ENCODE data around the gene SH3RF3.
"Not testable (repeated sequence)": the region's sequence is repeated elsewhere in the genome, so short reads cannot be mapped to it uniquely, and the experiment has no call there.

SH3RF3 gene

DNA sequence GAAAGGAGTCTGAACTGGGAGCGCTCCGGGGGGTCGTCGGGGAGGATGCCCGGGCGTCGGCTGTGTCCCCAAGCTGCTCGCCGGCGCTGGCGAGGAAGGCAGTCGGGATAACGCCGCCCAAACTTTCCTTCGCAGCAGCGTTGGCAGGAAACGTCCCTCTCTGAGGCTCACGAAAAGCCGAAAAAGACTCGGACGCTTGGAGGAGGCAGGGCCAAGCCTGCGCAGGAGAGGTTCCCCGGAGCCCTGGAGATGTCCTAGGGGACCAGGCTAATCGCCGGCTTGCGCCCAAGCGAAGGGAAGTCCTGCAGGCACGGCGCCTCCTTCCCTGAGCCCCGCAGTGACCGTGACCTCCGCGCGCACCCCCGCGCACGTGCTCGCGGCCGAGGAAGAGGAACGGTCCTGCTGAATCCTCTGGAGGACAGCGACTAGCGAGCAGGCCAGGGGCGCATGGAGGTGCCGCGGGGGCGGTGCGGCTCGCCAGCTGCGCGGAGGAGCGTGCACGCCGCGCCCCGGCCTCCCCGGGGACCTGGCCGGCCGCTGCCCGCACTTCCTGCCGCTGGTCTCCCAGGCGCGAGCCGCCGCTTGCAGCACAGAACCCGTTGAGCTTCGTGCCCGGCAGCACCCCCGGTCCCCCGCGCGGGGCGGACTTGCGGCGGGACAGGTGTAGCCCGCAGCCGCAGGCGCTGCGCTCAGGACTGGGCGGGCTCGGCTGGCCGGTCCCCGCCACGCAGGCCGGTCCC is at the start of gene SH3RF3:
SH3RF3 (plus strand) TSS at position 590 of the 740 bp plus-strand sequence.
- peak in 1 of 2 experiments; percentile 7 for DNase-seq

DNA sequence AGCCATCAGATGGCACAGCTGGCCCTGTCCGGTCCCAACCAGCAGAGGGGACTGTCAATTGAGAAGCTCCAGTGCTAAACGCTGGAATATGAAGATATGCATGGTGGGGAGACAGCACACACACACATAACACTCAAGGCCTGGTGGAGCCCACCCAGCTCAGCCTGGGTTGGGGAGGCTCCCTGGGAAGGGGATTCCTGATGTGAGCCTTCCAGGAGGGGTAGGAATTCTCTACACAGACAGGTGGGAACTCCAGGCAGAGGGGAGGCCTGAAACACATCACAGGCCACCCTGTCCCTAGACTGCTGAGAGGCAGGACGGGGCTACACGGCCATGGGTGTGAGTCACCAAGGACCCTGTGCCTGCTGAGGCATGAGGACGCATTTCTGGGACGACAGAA is 49.4 kb upstream of the SH3RF3 start:
- no peak for DNase-seq

DNA sequence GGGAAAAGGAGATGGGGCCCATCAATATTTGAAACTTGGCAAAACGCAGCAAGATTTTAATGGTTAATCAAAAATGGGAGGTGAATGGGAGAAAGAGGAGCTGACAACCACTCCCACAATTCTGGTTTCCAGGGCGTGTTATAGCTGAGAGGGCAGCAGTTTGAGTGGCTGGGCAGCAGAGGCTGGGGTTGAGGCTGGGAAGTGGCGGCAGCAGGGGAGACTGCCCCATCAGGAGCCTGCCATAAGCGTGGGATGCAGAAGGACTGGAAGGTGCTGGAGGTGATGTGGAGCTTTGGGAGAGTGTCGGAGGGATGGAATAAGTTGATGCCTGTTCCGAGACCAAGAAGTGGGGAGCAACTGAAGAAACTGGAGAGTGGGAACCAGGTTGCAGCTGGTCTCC is 48.9 kb upstream of the SH3RF3 start:
- DNase-seq: no peak

DNA sequence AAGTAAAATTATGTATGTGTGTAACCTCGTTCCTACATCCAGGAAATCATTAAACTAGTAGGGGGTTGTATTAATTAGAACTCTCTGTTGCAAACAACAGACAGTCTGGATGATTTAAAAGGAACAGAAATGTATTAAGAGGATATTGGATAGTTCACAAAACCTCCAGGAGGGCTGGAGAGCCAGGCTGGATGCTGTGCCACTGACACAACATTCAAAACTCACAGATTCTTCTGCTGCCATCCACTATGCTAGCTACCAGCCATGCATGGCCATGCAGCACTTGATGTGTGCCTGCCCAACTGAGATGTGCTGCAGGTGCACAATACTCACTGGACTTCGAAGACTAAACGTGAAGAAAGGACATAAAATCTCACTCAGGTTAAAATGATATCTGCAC is 48.2 kb upstream of the SH3RF3 start:
- DNase-seq: no peak

DNA sequence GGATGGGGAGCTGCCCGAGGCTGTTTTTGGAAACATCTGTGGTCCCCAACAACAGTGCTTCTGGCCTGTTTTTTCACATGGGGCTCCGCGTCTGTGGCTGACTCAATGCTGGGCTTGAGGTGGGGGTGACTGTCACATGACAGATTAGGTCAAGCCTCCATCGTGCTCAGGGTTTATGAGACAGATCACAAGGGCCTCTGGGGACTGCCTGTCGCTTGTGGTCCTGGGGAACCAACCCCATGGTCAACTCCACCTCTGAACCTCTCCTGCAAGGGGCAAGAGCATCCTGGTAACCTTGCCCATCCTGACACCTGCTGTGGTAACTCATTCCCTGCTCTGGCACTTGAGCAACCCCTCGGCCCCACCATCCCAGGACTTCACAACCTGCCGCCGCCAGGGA is 47.6 kb upstream of the SH3RF3 start:
- no peak for DNase-seq

DNA sequence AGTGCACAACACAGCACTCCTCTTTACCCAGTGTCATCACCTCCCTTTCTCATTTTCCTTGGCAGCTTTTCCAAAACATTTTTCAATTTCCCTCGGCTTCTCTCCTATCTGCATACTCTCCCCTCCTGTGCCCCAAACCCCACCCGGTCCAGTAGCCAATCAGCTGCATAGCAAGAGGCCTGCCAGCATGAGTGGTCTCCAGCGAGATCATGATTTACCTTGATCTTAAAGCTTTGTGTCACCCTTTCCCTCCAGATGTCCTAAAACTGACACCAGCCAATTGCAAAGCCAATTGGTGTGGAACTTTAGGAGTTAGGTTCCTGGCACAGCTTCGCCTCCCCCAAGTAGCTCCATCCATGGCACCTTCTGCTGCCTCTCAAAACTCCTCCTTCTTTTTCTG is 45.2 kb upstream of the SH3RF3 start:
- DNase-seq: no peak

DNA sequence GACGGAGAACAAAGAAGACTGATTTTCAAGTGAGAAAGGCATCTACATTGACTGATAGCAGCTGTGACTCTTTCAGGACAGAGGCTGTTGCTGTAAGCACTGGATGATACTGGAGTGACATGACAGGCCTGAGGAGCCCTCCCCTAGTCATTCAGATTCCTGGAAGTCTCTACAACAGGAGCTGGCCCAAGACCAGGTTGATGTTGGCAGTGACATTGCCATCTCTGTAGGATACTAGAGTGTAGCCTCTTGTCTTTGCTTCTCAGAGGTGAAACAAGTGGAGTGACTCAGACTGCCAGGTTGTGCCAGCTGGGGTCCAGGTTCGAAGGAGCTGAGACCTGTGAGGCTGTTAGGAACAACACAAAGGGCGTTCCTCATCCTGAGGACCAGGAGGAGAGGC is 44.7 kb upstream of the SH3RF3 start:
- DNase-seq: no peak

DNA sequence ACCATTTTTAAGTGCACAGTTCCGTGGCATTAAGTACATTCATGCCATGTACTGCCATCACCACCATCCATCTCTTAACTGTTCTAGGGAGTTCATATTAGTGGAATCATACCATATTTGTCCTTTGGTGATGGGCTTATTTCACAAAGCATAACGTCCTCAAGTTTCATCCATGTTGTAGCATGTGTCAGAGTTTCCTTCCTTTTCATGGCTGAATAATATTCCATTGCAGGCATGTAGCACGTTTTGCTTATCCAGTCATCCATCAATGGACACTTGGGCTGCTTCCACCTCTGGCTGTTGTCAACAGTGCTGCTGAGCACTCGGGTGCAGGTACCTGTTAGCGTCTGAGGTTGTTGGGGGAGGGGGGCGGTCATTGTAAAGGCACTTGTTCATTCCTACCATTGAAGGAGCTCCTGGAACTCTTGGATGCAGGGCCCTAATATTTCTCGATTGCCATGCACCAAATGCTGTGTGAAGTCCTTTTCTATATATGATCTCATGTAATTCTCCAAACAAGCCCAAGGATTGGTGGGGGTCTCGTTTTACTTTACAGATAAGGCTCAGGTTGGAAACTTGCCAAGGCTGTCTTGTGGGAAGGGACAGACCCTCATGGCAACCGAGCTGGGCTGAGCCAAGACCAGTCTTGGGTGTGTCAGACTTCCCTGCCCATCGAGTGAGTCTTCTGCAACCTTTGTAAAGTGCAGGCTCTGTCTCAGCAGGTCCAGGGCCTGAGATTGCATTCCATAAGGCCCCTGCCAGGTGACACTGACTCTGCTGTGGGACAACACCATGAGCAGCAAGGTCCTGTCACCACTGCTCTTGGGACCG is 42.9 kb upstream of the SH3RF3 start:
- no peak for DNase-seq

DNA sequence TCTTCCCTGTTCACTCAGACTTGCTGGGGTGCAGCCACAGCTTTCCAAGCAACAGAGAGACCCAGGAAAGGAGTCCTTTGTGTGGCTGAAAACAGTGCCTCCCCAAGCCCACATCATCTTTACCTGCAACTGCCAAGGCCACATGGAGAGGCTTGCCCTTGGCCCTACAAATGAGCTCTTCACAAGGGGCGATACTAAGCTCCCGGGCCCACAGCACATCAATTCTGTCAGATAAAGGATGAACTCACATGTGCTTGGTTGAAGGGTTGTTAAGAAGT is 42.3 kb upstream of the SH3RF3 start:
- DNase-seq: no peak

DNA sequence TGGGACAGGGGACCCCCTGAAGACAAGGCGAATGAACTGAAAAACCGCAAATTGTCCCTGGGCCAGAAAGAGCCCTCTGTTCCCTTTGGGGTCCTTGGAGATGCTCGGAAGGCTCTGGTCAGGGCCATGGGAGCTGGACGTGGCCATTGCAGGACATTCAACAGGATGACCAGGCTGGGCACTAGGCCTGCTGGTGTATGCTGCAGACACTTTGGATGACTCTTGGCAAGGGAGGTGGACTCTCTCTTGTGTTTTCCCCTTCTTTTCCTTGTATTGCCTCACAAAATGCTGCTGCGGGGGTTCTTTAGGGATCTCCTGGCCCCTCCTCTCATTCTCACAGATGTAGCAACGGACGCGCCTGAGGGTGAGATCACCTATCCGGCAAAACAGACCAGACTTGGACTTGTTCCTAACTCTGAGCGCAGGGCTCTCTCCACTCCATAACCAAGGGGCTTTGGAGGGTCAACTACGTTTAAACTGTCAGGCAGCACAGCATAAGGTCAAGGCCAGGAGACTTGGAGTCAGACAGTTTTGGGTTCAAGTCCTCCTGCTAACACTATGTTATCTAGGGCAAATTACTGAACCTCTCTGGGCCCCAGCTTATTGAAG is 41.8 kb upstream of the SH3RF3 start:
- no peak for DNase-seq

DNA sequence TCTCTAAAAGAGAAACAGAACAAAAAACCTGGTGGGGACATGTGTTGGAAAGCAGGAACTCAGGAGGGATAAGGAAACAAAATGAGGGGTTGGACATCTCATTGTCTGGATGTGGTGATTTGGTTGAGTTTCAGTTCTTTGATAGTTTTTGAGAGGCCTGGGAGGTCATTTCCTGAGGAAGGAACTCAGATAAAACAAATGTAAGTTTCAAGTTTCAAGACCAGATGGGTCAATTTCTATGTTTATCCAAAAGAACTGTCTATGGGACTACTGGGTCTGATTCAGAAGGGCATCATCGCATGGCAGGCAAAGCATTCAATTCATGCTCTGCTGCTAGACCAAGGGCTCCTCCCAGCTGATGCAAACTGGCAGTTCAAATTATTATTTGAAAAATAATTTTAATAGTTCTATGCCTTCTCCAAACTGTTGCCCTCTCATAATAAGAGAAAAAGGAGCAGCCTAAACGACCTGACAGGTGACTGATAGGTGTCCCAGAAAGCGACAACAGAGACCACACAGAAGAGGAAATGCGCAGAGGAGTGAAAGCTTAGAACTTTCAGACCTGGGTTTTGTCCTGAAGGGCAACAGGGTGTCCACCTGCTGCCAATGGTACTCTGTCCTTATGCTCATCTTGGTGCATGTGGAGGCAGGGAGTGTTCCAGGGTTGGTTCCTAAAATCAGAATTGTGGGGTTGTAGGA is 39.3 kb upstream of the SH3RF3 start:
- no peak for DNase-seq

DNA sequence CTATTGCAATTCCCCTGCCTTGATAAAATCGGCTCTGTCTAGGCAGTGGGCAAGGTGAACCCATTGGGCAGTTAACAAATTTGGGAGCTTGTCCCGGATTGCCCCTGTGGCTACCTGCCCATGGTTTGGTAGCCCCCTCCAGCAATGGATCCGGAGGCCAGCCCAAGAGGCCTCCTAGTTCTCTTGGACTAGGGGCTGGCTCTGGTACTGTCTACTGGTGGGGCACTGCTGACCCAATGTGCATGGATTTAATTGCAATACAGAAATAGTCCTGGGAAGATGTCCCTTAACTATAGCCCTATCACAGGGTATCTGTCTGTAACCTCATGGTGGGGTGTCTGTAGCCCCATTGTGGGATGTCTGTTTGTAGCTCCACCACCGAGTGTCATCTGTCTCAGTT is 37.5 kb upstream of the SH3RF3 start:
- no peak for DNase-seq

DNA sequence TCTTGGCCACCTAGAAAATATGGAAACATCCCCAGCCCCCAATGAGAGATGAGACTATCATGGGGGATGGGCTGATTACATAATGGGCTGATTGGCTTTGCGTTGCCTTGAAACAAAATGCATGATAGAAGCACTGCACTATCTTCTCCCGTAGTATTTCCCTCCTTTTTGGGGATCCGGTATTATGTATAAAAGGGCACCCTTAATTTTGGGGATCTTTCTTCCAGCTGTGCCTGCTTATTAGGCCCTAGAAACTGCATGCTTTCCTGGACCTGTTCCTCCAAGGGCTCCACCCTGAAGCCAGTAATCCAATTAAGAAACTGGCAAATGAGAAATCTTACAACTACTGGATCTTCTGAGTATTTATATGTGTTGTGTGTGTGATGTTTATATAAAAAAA is 34.9 kb upstream of the SH3RF3 start:
- DNase-seq: no peak

DNA sequence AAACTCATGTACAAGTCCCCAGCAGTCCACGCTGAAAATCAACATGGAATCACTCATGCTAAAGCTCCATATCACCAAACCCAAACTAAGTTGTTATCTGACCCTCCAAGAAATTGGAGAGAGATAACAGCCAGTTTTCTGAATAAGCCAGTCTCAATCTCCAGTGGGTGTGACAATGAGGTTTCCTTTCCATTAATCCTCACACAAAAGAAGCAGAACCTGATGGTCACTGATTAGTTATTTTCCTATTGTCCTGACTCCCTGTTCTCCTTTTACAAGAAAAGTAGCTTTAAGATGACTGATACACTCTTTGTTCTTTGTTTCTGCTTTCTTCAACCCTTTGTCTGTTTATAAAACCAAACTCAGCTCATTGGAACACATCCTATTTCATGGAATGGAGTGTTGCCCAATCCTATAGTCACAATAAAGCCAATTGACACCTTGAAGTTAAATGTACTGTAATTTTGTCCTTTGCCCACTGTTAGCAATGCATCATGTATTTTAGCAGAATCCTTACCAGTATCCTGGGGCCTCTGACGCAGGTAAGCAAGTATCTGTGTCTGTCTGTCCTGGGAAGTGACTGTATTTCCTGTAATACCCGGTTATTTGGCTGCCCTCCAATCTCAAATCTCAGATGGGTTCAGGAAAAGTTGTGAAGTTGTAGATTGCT is 30.6 kb upstream of the SH3RF3 start:
- DNase-seq: no peak

DNA sequence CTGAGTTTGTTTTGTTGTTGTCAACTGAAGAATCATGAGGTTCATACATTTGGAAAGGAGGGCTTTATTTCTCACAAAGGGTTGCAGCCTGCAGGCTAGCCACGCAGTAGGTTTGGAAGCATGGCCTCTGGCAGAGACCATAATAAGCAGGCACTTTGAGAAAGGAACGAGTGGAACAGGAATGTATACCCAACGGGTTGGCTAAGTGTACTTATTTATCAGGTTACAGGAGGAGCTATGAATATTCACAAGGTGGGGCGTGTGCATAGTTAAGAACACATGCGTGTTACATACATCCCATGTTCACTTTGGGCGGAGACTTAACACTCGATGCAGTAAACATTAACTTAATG is 30.1 kb upstream of the SH3RF3 start:
- DNase-seq: no peak

DNA sequence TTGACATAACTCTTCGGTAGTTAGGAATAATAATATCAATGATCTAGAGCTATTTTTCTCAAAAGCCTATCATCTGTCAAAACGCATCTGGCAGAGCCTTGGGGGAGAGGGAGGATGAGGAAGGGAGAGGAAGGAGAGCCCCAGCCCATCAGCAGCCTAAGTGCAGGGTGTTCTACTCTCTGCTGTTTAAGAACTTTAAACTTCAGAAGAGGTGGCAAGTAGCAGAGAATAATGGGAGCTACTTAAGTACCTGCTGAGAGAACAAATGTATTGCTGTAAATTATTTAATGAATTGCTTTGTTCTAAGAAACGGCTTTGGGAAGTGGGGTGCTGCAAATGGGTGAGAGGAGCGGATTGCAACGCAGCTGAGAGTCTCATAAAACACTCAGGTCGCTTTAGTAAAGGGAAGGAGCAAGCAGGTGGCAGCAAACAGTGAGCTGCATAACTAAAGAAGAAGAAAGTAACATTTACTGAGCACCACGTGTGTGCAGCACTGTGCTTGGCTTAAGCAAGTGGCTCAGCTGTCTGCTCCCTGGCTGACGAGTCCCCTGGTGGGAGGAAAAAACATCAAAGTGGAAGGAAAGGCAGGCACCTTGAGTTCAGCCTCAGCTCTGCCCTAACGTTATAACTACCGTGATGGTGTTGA is 26.3 kb upstream of the SH3RF3 start:
- peak in 1 of 2 experiments; percentile 8 for DNase-seq

DNA sequence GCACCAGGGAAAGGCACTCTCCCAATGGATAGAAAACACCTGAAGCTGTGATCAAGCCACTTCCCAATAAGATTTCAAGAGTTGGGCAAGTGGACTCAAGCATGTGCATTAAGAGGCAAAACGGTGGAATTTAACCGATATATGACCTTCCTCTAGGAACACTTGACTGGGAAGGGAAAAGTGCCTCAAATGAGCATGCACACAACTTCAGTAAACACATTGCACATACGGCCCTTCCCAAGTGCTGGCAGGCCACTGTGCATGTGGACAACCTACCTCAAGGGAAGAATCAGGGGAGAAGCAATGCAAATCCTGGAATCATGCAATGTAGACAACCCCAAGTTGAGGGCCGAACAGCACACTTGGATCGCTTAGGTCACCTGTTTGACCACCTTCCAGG is 23.9 kb upstream of the SH3RF3 start:
- no peak for DNase-seq

DNA sequence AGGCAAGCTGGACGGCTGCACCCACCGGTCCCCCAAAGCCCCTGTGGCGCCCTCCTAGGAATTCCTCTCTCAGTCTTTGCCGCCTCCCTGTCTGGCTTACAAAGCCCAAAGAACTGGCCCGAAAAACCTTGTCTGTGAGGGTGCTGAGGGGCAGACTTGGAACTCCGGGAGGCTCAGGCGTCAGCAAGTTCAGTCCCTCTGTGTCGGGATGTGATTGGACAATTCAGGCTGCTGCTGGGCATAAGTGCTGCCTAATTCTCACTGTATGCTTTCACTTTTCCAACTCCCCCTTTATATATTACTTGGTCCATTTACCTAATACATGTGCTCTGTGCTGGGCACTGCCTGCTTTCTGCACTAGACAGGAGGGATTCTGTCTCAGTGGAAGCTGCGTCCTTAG is 20.3 kb upstream of the SH3RF3 start:
- no peak for DNase-seq

DNA sequence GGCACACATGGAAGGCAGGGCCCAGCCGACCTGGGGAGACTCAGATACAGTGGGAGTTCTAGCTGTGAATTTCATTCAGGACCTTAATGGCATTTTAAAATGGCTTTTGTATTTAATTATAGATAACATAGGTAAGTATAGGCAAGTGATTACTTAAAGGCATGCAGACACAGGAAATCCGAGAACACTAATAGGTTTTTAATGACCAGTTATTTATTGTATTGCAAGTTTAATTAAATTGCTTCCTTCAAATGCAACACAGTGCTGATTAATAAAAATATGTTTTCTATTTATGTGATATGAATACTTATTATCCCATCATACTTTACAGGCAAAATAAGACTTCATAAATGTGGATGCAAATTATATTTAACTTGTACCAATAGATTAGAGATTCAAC is 19.7 kb upstream of the SH3RF3 start:
- no peak for DNase-seq

DNA sequence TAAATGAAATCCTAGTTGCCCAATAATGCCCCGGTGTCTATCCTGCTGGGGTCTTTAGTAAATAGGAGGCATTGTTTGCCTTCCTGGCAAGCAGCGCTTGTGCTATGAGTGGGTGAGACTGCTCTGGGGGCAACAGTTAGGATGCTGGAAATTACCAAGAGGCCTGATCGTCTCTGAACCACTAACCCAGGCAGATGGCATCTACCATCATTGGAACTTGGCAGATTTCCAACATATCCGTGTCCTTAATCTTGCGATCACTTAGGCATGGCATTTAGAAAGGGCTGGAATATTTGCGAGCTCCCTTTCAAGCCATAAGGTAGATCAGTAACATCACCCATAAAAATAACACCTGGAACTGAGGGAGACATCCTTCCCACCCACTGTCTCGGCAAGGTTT is 18.8 kb upstream of the SH3RF3 start:
- DNase-seq: no peak

DNA sequence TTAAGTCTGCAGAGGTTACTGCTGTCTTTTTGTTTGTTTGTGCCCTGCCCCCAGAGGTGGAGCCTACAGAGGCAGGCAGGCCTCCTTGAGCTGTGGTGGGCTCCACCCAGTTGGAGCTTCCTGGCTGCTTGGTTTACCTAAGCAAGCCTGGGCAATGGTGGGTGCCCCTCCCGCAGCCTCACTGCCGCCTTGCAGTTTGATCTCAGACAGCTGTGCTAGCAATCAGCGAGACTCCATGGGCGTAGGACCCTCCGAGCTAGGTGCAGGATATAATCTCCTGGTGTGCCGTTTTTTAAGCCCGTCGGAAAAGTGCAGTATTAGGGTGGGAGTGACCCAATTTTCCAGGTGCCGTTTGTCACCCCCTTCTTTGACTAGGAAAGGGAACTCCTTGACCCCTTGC is 11.8 kb upstream of the SH3RF3 start:
- DNase-seq: not testable (repeated sequence)

DNA sequence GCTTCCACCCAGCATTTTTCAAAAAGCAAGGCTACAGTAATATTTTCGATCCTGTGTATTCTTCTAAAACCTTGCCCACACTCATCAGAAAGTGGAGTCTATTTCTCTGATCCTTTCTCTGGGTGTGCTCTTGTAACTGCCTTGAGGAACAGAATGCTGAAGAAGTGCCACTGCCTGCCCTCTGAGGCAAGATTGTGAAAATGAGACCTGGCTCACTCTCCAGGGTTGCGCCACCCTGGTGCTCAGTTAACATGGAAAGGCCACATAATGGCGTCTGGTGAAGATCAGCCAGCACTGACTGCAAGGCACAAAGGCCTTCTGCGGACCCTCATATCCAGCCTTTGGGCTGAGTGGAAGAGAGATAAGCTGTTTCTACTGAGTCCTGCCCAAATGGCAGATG is 11.2 kb upstream of the SH3RF3 start:
- no peak for DNase-seq

DNA sequence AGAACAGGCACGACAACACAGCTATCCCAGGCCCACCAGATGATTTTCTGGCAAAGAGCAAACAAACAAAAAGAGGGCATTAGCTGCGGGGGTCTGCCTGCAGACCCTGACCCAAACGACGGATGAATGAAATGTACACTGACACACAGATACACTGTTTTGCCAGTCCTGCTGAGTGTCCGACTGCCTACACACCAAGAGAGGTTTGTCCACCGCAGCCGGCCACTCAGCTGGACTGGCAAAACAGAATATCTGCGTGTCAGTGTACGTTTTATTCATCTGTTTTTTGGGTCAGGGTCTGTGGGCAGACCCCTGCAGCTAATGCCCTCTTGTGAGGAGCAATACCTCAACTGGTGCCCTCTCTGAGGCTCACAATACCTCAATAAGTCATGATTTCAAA is 10.7 kb upstream of the SH3RF3 start:
- DNase-seq: no peak

Measured in activated CD4-positive, alpha-beta T cell treated with anti-CD3 and anti-CD28 coated beads, Interleukin-2, amount 50 U/mL, for 4 hours (primary cell).